GM23248 (cell line): ENCODE measurements around the gene RAB11FIP5.

Source experiments
- EZH2 ChIP-seq: fragments of 200-600 bp; sonication (generic); IDR thresholded peaks from 2 replicates; pipeline ENCODE4 v1.6.1; 2018; ENCODE audit warnings: antibody characterized with exemption, mild to moderate bottlenecking; ENCODE audit not compliant: insufficient read depth, poor library complexity, severe bottlenecking
- EZH2phosphoT487 ChIP-seq: fragments of 200-600 bp; sonication (generic); IDR thresholded peaks from 2 replicates; pipeline ENCODE4 v1.6.1; 2018; ENCODE audit warnings: antibody characterized with exemption, moderate library complexity, mild to moderate bottlenecking, low read depth; ENCODE audit not compliant: insufficient read depth

- TF ChIP-seq EZH2phosphoT487 (no peak), EZH2 (no peak)
Observed at GRCh38 chr2:73156539-73157124, 43.9 kb upstream of the RAB11FIP5 start.
